SK-N-SH treated with all-trans-retinoic acid at 6 μM for 48 hours (cell line): ENCODE measurements around the gene CTPS2.

Source experiments
- ARNTL ChIP-seq: fragments of 450-650 bp; formaldehyde crosslinking; IDR thresholded peaks from 2 replicates; pipeline ENCODE4 v1.5.0; 2020; ENCODE audit warnings: low read depth, mild to moderate bottlenecking, moderate library complexity, borderline replicate concordance
- BACH2 ChIP-seq: fragments of 250-450 bp; sonication (Bioruptor Pico); IDR thresholded peaks from 2 replicates; pipeline ENCODE4 v1.9.0; 2021; ENCODE audit warnings: mild to moderate bottlenecking, borderline replicate concordance
- CSDC2 ChIP-seq: fragments of 250-450 bp; sonication (Bioruptor Pico); IDR thresholded peaks from 2 replicates; pipeline ENCODE4 v1.5.0; 2020; ENCODE audit warnings: mild to moderate bottlenecking, moderate library complexity
- GLIS3 ChIP-seq: fragments of 250-450 bp; sonication (Bioruptor Pico); IDR thresholded peaks from 2 replicates; pipeline ENCODE4 v1.5.0; 2020; ENCODE audit warnings: mild to moderate bottlenecking, moderate library complexity
- OSR1 ChIP-seq: fragments of 250-450 bp; sonication (Bioruptor Pico); IDR thresholded peaks from 2 replicates; pipeline ENCODE4 v1.8.0; 2022; ENCODE audit warnings: moderate library complexity, mild to moderate bottlenecking, inconsistent platforms
- TOX ChIP-seq: fragments of 250-450 bp; sonication (Bioruptor Pico); IDR thresholded peaks from 2 replicates; pipeline ENCODE4 v1.8.0; 2021; ENCODE audit warnings: mild to moderate bottlenecking, moderate library complexity, borderline replicate concordance
- ZFP3 ChIP-seq: fragments of 250-450 bp; sonication (Bioruptor Pico); IDR thresholded peaks from 2 replicates; pipeline ENCODE4 v1.5.0; 2020; ENCODE audit warnings: mild to moderate bottlenecking, moderate library complexity
- ZFP30 ChIP-seq: fragments of 450-650 bp; formaldehyde crosslinking; IDR thresholded peaks from 2 replicates; pipeline ENCODE4 v1.5.0; 2022; ENCODE audit warnings: mild to moderate bottlenecking, moderate library complexity
- ZNF565 ChIP-seq: fragments of 450-650 bp; formaldehyde crosslinking; conservative IDR thresholded peaks from 2 replicates; pipeline ENCODE4 v1.5.0; 2020; ENCODE audit warnings: low read depth, mild to moderate bottlenecking, moderate library complexity
- TF ChIP-seq, protein P1 (sequence below): fragments of 250-450 bp; sonication (Bioruptor Pico); IDR thresholded peaks from 2 replicates; pipeline ENCODE4 v1.8.0; 2021; ENCODE audit warnings: low read depth, mild to moderate bottlenecking, moderate library complexity, borderline replicate concordance
- TF ChIP-seq, protein P2 (sequence below): fragments of 250-450 bp; sonication (Bioruptor Pico); IDR thresholded peaks from 2 replicates; pipeline ENCODE4 v1.8.0; 2020; ENCODE audit warnings: mild to moderate bottlenecking, moderate library complexity, borderline replicate concordance
- TF ChIP-seq, protein P3 (sequence below): fragments of 250-450 bp; sonication (Bioruptor Pico); IDR thresholded peaks from 2 replicates; pipeline ENCODE4 v1.5.1; 2021; ENCODE audit warnings: mild to moderate bottlenecking, moderate library complexity
- TF ChIP-seq, protein P4 (sequence below): fragments of 250-450 bp; sonication (Bioruptor Pico); IDR thresholded peaks from 2 replicates; pipeline ENCODE4 v1.5.0; 2020; ENCODE audit warnings: mild to moderate bottlenecking, moderate library complexity
- TF ChIP-seq, protein P5 (sequence below): fragments of 250-450 bp; sonication (Bioruptor Pico); IDR thresholded peaks from 2 replicates; pipeline ENCODE4 v1.5.1; 2020; ENCODE audit warnings: low read depth, mild to moderate bottlenecking, moderate library complexity

DNA sequence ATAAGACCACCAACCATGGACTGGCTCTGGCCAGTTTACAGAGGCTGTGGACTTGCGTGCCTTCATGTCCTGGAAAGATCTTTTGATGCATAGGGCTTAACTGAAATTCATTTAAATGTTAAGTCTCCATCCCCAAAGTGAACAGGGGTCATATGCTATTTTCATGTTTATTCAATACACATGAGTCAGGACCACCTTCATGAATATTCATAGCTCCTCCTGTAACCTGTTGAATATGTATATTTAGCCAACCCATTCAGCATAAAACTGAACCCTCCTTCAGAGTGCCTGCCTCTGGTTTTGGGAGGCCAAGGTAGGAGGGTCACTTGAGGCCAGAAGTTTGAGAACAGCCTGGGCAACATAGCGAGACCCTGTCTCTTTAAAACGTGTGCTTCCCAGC is 7.1 kb downstream of the CTPS2 start:
- TF ChIP-seq ARNTL (CRISPR knock-in tag) (no peak), GLIS3 (no peak), BACH2 (CRISPR knock-in tag) (no peak), TOX (CRISPR knock-in tag) (no peak), CSDC2 (CRISPR knock-in tag) (no peak), ZFP3 (CRISPR knock-in tag) (no peak), OSR1 (no peak), ZNF565 (CRISPR knock-in tag) (no peak), ZFP30 (no peak)
- TF ChIP-seq, protein P1, sequence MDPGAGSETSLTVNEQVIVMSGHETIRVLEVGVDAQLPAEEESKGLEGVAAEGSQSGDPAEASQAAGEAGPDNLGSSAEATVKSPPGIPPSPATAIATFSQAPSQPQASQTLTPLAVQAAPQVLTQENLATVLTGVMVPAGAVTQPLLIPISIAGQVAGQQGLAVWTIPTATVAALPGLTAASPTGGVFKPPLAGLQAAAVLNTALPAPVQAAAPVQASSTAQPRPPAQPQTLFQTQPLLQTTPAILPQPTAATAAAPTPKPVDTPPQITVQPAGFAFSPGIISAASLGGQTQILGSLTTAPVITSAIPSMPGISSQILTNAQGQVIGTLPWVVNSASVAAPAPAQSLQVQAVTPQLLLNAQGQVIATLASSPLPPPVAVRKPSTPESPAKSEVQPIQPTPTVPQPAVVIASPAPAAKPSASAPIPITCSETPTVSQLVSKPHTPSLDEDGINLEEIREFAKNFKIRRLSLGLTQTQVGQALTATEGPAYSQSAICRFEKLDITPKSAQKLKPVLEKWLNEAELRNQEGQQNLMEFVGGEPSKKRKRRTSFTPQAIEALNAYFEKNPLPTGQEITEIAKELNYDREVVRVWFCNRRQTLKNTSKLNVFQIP (CRISPR knock-in tag): no peak
- TF ChIP-seq, protein P2, sequence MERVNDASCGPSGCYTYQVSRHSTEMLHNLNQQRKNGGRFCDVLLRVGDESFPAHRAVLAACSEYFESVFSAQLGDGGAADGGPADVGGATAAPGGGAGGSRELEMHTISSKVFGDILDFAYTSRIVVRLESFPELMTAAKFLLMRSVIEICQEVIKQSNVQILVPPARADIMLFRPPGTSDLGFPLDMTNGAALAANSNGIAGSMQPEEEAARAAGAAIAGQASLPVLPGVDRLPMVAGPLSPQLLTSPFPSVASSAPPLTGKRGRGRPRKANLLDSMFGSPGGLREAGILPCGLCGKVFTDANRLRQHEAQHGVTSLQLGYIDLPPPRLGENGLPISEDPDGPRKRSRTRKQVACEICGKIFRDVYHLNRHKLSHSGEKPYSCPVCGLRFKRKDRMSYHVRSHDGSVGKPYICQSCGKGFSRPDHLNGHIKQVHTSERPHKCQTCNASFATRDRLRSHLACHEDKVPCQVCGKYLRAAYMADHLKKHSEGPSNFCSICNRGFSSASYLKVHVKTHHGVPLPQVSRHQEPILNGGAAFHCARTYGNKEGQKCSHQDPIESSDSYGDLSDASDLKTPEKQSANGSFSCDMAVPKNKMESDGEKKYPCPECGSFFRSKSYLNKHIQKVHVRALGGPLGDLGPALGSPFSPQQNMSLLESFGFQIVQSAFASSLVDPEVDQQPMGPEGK (CRISPR knock-in tag): no peak
- TF ChIP-seq, protein P3, sequence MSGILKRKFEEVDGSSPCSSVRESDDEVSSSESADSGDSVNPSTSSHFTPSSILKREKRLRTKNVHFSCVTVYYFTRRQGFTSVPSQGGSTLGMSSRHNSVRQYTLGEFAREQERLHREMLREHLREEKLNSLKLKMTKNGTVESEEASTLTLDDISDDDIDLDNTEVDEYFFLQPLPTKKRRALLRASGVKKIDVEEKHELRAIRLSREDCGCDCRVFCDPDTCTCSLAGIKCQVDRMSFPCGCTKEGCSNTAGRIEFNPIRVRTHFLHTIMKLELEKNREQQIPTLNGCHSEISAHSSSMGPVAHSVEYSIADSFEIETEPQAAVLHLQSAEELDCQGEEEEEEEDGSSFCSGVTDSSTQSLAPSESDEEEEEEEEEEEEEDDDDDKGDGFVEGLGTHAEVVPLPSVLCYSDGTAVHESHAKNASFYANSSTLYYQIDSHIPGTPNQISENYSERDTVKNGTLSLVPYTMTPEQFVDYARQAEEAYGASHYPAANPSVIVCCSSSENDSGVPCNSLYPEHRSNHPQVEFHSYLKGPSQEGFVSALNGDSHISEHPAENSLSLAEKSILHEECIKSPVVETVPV: no peak
- TF ChIP-seq, protein P4, sequence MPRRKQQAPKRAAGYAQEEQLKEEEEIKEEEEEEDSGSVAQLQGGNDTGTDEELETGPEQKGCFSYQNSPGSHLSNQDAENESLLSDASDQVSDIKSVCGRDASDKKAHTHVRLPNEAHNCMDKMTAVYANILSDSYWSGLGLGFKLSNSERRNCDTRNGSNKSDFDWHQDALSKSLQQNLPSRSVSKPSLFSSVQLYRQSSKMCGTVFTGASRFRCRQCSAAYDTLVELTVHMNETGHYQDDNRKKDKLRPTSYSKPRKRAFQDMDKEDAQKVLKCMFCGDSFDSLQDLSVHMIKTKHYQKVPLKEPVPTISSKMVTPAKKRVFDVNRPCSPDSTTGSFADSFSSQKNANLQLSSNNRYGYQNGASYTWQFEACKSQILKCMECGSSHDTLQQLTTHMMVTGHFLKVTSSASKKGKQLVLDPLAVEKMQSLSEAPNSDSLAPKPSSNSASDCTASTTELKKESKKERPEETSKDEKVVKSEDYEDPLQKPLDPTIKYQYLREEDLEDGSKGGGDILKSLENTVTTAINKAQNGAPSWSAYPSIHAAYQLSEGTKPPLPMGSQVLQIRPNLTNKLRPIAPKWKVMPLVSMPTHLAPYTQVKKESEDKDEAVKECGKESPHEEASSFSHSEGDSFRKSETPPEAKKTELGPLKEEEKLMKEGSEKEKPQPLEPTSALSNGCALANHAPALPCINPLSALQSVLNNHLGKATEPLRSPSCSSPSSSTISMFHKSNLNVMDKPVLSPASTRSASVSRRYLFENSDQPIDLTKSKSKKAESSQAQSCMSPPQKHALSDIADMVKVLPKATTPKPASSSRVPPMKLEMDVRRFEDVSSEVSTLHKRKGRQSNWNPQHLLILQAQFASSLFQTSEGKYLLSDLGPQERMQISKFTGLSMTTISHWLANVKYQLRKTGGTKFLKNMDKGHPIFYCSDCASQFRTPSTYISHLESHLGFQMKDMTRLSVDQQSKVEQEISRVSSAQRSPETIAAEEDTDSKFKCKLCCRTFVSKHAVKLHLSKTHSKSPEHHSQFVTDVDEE (CRISPR knock-in tag): no peak
- TF ChIP-seq, protein P5, sequence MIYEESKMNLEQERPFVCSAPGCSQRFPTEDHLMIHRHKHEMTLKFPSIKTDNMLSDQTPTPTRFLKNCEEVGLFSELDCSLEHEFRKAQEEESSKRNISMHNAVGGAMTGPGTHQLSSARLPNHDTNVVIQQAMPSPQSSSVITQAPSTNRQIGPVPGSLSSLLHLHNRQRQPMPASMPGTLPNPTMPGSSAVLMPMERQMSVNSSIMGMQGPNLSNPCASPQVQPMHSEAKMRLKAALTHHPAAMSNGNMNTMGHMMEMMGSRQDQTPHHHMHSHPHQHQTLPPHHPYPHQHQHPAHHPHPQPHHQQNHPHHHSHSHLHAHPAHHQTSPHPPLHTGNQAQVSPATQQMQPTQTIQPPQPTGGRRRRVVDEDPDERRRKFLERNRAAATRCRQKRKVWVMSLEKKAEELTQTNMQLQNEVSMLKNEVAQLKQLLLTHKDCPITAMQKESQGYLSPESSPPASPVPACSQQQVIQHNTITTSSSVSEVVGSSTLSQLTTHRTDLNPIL (CRISPR knock-in tag): no peak
